Measurements from ENCODE around the gene SMIM35. TPM values are rescaled to one million over a fixed set of nuclear protein-coding genes. Genes with fewer than 3 reads are reported as not detected.

The SMIM35 gene
- total RNA-seq, 1 experiment from 2014 or later, result not detected

- no peak for DNase-seq (ENCODE audit: low spot score)
Observed at GRCh38 chr11:118058311-118059245, 28.2 kb downstream of the SMIM35 start.

- no peak for DNase-seq (ENCODE audit: low spot score)
Observed at GRCh38 chr11:118057251-118058145, 29.3 kb downstream of the SMIM35 start.

DNA sequence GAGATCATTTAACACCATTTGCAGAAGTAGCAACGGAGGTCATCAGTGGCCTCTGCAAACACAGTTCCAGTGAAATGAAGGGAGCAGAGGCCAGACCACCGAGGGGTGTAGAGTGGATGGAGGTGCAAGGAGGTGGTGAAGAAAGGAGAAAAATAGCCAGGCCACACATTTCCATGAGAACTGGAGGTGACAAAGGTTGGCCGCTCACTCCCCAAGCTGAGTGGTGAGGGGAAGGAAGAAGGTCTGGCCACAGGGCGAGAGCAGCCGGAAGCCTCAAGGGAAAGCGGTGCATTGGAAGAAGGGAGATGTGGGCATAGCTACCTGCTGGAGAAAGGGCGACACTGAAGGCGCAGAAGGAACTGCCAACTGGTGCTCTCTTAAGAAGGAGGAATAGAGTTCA, 30.0 kb downstream of the SMIM35 start:
- no peak for DNase-seq (ENCODE audit: low spot score)

- DNase-seq (ENCODE audit: low spot score), result no peak
Observed at GRCh38 chr11:118055966-118056365, 30.8 kb downstream of the SMIM35 start.

GRCh38 chr11:118054712-118055640, 31.8 kb downstream of the SMIM35 start:
- no peak for DNase-seq (ENCODE audit: low spot score)

GRCh38 chr11:118052581-118053206, 34.1 kb downstream of the SMIM35 start:
- no peak for DNase-seq (ENCODE audit: low spot score)

DNA sequence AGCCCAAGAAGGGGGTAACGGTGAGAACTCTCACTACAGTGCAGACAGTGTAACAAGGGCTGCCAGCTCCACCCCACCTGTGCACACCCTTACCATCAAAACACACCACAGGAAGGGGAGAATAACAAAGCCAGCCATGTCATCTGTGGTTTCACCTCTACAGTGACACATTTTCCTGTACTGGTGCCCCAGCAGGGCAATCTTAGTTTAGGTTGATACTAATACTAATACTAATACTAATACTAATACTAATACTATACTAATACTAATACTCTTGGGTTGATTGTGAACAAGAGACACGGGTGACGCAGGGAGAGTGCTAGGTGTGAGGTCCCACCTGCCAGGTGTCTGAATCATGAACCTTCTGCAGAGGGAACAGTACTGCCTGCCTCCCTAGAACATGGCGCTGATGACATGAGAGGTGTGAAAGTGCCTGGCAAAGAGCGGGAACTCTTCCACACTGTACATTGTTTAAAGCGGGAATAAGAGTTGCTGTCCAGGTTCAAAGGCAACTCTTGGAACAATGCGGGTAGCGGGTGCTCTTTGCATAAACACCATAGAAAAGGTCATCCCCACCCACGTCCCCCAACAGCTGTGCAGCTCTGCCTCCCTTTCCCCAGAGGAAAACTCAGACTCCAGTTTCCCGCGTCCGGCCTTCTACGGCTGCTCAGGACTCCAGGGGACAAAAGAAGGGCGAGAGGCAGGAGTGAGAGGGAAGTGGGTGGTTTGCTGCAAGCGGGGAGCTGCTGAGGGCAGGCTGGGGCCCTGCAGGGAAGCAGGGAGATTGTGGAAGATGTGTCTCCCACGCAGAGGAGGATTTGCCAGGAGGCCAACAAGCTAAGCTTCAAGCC, 34.9 kb downstream of the SMIM35 start:
- no peak for DNase-seq (ENCODE audit: low spot score)

DNA sequence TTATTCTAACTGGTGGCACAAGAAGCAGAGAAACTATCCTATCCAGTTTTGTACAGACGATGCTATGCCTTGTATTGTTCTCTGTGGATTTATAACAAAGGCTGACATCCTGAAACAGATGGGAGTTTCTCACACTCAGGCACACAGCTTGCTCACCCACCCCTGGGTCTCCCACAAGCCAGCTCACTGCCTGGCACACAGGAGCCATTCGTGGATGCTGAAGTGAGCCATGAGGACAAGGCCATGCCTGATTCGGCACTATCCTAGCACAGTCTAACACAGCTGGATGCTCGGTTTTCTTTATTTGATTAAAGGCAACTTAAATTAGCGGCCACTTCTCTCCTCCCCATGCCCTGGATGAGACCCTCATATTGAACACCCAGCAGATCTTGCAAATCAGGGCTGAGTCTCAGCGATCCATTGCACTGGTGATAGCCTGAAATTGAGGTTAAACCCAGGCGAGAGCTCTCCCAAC, 35.6 kb downstream of the SMIM35 start:
- no peak for DNase-seq (ENCODE audit: low spot score)

DNA sequence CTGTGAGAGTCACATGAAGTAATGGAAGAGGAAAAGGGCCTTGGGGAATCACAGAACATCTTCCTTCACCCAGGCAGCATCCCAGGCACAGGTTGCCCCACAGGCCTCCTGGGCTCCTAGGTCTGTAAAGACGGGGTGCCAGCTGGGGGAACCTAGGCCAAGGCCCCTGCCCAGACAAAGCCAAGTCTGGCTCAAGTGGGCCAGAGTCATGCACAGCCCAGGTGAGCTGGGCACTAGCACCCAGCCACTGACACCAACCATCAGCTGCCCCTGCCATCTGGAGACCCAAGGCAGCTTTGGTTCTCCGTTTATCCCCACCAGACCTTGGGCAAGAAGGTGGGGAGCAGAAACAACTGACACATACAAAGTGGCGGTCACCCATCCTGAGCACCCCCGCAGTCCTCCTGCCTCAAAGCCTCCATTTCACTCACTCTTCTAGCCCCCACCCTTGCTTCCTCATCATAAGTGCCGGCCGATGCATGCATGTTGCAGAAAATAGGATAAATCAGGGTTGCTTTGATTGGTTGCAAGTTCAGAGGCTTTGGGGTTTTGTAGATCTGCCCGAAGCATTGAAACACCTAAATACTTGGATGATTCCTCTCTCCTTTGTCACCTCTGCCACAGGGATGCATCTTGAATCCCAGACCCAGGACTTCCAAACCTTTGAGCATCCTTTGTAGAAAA, 36.4 kb downstream of the SMIM35 start:
- DNase-seq (ENCODE audit: low spot score), result no peak

- no peak for DNase-seq (ENCODE audit: low spot score)
Observed at GRCh38 chr11:118049771-118050170, 37.0 kb downstream of the SMIM35 start.

DNA sequence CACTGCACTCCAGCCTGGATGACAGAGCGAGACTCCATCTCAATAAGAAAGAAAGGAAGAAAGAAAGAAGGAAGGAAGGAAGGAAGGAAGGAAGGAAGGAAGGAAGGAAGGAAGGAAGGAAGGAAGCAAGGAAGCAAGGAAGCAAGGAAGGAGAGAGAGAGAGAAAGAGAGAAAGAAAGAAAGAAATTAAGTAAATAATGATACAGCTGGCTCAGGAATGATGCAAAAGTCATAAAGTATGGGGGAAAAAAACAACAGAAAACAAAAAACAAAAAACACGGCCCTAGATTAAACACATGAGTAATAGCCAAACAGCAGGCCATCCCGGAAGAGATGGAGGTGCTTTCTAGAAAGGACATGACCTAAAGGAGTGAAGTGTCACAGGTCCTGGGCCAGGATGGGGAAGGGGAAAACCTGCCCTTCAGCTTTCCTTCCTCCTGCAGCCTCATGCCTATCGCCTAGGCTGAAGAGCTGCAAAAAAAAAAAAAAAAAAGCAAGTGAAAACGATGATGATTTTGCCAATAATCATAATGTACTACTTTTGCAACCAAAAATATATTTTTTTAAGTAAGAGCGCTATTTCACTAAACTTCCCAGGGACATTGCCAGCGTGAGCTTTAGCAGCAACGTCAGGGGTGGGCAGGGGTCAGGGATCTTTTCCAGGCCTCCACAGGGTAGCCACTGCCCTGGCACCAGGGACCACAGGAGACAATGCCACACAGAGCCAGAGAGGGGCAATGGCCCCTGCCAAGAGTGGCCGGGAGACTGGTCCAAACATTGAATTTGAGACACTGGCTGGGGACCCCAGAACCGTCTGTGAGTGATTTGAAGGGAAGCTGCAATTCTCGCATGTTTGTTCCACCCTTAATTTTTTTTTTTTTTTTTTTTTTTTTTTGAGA, 38.0 kb downstream of the SMIM35 start:
- DNase-seq (ENCODE audit: low spot score), result no peak

GRCh38 chr11:118047749-118048148, 39.0 kb downstream of the SMIM35 start:
- DNase-seq (ENCODE audit: low spot score), result no peak

DNA sequence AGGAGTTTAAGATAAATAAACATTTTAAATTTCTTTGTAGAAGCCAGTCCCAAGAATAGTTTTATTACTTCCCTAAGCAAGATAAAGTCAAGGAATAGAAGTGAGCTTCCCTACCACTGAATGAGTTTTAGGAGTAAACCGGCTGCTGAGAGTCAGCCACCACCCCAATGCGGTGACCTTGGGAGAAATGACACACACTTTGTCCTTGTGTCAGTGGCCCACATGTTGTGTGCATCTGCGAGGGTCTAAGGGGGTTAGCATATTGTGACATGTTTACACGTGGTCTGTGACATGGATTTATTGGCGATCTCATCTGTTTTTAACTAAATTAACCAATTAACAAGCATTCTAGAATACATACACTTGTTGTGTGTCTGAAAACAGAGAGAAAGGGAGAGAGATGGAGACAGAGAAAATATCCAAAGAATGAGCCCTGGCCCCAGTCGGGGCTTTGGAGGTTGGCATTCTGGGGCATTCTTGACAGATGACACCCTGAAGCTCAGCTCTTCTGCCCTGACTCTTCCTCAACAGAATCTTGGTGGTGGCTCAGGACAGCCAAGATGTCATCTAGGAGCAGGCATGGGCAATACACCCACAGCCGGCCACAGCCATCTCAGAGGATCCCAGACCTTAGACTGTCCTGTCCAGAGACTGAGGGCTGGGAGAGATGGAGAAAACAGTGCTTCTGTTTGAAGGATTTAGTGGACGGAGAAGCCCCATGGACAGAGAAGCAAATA, 39.6 kb downstream of the SMIM35 start:
- no peak for DNase-seq (ENCODE audit: low spot score)

GRCh38 chr11:118046051-118046963, 40.5 kb downstream of the SMIM35 start:
- DNase-seq (ENCODE audit: low spot score), result no peak

- DNase-seq (ENCODE audit: low spot score), result no peak
Observed at GRCh38 chr11:118045191-118045590, 41.6 kb downstream of the SMIM35 start.

DNA sequence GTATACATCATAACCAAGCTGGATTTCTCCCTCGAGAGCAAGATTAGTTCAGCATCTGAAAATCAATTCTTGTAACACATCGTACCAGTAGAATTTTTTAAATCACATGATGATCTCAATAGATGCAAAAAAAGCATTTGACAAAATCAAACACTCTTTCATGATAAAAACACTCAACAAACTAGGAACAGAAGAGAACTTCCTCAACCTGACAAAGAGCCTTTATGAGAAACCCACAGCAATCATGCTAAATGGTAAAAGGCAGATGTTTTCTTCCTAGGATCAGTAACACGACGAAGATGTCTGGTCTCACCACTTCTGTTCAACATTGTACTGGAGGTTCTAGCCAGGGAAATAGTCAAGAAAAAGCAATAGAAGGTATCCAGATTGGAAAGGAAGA, 44.0 kb downstream of the SMIM35 start:
- no peak for DNase-seq (ENCODE audit: low spot score)
